Sigmoid colon (tissue), 7 donors: ENCODE data around the gene ZC3H10. TPM values are rescaled to one million over a fixed set of nuclear protein-coding genes. Genes with fewer than 3 reads are reported as not detected.
A peak's percentile ranks its signal among the peaks of the same experiment; 100 is the strongest.

Experiments
- DNase-seq: peaks from one replicate; pipeline ENCODE4 v3.0.0-alpha.2; 2019
- H3K27ac ChIP-seq, 4 donors: fragments of 200-600 bp; sonication (generic); one replicate each; pipeline ENCODE4 v1.5.1; 2016 to 2019; ENCODE audit warnings: mild to moderate bottlenecking in 1 of 4
- H3K27me3 ChIP-seq, 3 donors: fragments of 200-600 bp; sonication (generic); one replicate each; pipeline ENCODE4 v1.5.1; 2019; ENCODE audit warnings: mild to moderate bottlenecking in 1 of 3
- H3K36me3 ChIP-seq, 4 donors: fragments of 200-600 bp; sonication (generic); one replicate each; pipeline ENCODE4 v1.5.1; 2016 to 2019
- H3K4me1 ChIP-seq, 4 donors: fragments of 200-600 bp; sonication (generic); one replicate each; pipeline ENCODE4 v1.5.1; 2017 to 2019
- H3K4me3 ChIP-seq, 4 donors: fragments of 200-600 bp; sonication (generic); one replicate each; pipeline ENCODE4 v1.5.1; 2017 to 2019; ENCODE audit warnings: mild to moderate bottlenecking in 2 of 4, moderate library complexity in 1 of 4
- H3K9me3 ChIP-seq, 4 donors: fragments of 200-600 bp in 3 of 4; sonication (generic) in 3 of 4; one replicate each; pipeline versions ENCODE4 v1.5.1 to v1.6.1; 2013 to 2019
- CTCF ChIP-seq, 4 experiments: fragments of 450-650 bp in 3 of 4; fragments of 200-600 bp in 1 of 4; IDR thresholded peaks; one replicate each; pipeline ENCODE4 v1.5.1; 2016 to 2019; ENCODE audit warnings: antibody characterized with exemption in 4 of 4, mild to moderate bottlenecking in 3 of 4, moderate library complexity in 2 of 4
- EP300 ChIP-seq, 4 donors: sonication (generic); formaldehyde crosslinking; IDR thresholded peaks; one replicate each; pipeline ENCODE4 v1.6.1; 2017; ENCODE audit warnings: antibody characterized with exemption in 4 of 4
- POLR2A ChIP-seq, 2 donors: fragments of 450-650 bp; IDR thresholded peaks; one replicate each; pipeline ENCODE4 v1.6.1; 2016; ENCODE audit warnings: antibody characterized with exemption in 2 of 2, mild to moderate bottlenecking in 2 of 2, moderate library complexity in 2 of 2
- POLR2AphosphoS5 ChIP-seq, 4 donors: sonication (generic); formaldehyde crosslinking; IDR thresholded peaks; one replicate each; pipeline ENCODE4 v1.6.1; 2017; ENCODE audit warnings: antibody characterized with exemption in 4 of 4
- WGBS, 2 donors: extraction: QIAGEN DNeasy Blood & Tissue Kit; methylation state at CpG; one replicate each; pipeline ENCODE4 v1.1.7; 2013; 5-methylcytosine and 5-hydroxymethylcytosine counted together
- intact Hi-C: fragments of 100-400 bp; cut with DNase I; formaldehyde crosslinking; loops from one replicate; pipeline ENCODE4 v1.15.1; 2023
- polyA plus RNA-seq, 3 donors: library from polyadenylated mRNA; stranded (reverse); fragments of 200-250 nt; gene quantifications; one replicate each; pipeline ENCODE4 v1.2.3, GENCODE V29; 2013
- total RNA-seq, 4 donors: library from RNA; depleted of rRNA; stranded (reverse); fragments of >200 nt; gene quantifications; one replicate each; pipeline ENCODE4 v1.1.0, GENCODE V29; 2016
- donor health status: healthy with polysubstance abuse.
- donor health status: Bipolar disorder and iron deficiency.
- donor health status: healthy.

Gene ZC3H10
- total and polyA plus RNA-seq, 7 donors = 1.2 to 6.9 (median 3.9) TPM

DNA sequence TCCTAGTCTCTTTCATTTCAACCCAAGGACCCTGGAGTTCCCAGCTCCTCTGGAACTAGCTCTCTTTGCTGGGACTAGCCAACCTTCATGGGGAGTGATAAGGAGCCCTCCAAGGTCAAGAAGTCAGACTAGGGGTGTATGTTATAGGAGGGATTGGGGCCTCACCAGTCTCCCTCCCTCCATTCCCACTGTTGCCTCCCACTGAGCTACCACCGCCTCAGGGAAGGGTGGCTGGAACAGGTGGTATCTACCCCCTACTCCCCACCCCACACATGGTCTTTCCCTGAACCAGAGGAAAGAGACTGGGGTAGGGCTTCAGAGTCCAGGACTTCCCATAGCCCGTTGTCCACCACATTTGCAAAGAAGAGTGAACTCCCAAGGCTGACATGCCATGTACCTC lies 35.7 kb upstream of the ZC3H10 start:
- H3K9me3 ChIP-seq = no peaks in the 10 kb centered on the region
- TF ChIP-seq EP300 (IDR thresholded peaks at IDR 0.05) (no peak), POLR2A (IDR thresholded peaks at IDR 0.05) (no peak), CTCF (IDR thresholded peaks at IDR 0.05) (no peak), POLR2AphosphoS5 (IDR thresholded peaks at IDR 0.05) (no peak)
- WGBS, 2 donors = 30 to 69% methylated on average over 2 of the region's 2 CpGs
- intact Hi-C loops = loop anchor here (5.0 kb wide), 1 partner anchor 35 kb away; no protein-coding TSS in a partner anchor
- peak; percentile 5 for DNase-seq
- H3K4me3 ChIP-seq = no peak overlapping the region
- H3K27ac ChIP-seq = peak overlapping the region in 2 of 4 donors; percentile 56 to 76
- no peaks in the 10 kb centered on the region for H3K36me3 ChIP-seq
- peaks cover 0 to 22% (median 18%) of the 10 kb centered on the region in 4 donors for H3K4me1 ChIP-seq
- H3K27me3 ChIP-seq = peaks cover 0 to 14% (median 3%) of the 10 kb centered on the region in 3 donors

- no peak for TF ChIP-seq EP300 (IDR thresholded peaks at IDR 0.05)
- peak in 2 of 4 donors; percentile 38 to 46 for TF ChIP-seq POLR2AphosphoS5 (IDR thresholded peaks at IDR 0.05)
- H3K36me3 ChIP-seq = no peaks in the 10 kb centered on the region
- no peaks in the 10 kb centered on the region for H3K9me3 ChIP-seq
- peaks cover 0 to 14% (median 3%) of the 10 kb centered on the region in 3 donors for H3K27me3 ChIP-seq
- no peak for DNase-seq
- peak overlapping the region in 2 of 4 donors; percentile 56 to 76 for H3K27ac ChIP-seq
- intact Hi-C loops = loop anchor here (5.0 kb wide), 1 partner anchor 36 kb away; no protein-coding TSS in a partner anchor
- peaks cover 0 to 22% (median 18%) of the 10 kb centered on the region in 4 donors for H3K4me1 ChIP-seq
- no peak overlapping the region for H3K4me3 ChIP-seq
- WGBS, 2 donors = 21 to 61% methylated on average over 3 of the region's 3 CpGs
These were observed 35.1 kb upstream of the ZC3H10 start for GRCh38 chr12:56082967-56083366.

DNA sequence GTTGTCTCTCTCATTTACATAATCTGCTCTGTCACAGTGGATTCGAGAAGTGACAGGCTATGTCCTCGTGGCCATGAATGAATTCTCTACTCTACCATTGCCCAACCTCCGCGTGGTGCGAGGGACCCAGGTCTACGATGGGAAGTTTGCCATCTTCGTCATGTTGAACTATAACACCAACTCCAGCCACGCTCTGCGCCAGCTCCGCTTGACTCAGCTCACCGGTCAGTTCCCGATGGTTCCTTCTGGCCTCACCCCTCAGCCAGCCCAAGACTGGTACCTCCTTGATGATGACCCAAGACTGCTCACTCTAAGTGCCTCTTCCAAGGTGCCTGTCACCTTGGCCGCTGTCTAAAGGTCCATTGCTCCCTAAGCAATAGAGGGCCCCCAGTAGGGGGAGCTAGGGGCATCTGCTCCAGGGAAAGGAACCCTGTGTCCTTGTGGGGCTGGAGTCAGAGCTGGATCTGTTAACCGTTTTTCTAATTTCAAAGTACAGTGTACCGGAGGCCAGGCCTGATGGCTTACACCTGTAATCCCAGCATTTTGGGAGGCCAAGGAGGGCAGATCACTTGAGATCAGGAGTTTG lies 33.0 kb upstream of the ZC3H10 start:
- intact Hi-C loops = loop anchor here (5.0 kb wide), 1 partner anchor 38 kb away; no protein-coding TSS in a partner anchor
- H3K27ac ChIP-seq = peak overlapping the region in 2 of 4 donors; percentile 2 to 49
- peaks cover 0 to 12% (median 3%) of the 10 kb centered on the region in 3 donors for H3K27me3 ChIP-seq
- no peaks in the 10 kb centered on the region for H3K36me3 ChIP-seq
- WGBS, 2 donors = 85 to 86% methylated on average over 15 of the region's 15 CpGs
- no peak for DNase-seq
- no peak overlapping the region for H3K4me3 ChIP-seq
- H3K4me1 ChIP-seq = peaks cover 0 to 7% (median 5%) of the 10 kb centered on the region in 4 donors
- H3K9me3 ChIP-seq = no peaks in the 10 kb centered on the region
- TF ChIP-seq POLR2A (IDR thresholded peaks at IDR 0.05) (no peak), EP300 (IDR thresholded peaks at IDR 0.05) (no peak)

GRCh38 chr12:56086096-56086495 lies 32.0 kb upstream of the ZC3H10 start:
- no peak for DNase-seq
- Histone ChIP-seq H3K9me3 (no peaks in the 10 kb centered on the region), H3K4me3 (no peak overlapping the region), H3K27ac (no peak overlapping the region), H3K36me3 (no peaks in the 10 kb centered on the region), H3K27me3 (peaks cover 0 to 1% (median 0%) of the 10 kb centered on the region in 3 donors), H3K4me1 (no peaks in the 10 kb centered on the region)
- WGBS, 2 donors = 61 to 84% methylated on average over 3 of the region's 3 CpGs
- TF ChIP-seq POLR2AphosphoS5 (IDR thresholded peaks at IDR 0.05) = no peak
- TF ChIP-seq POLR2A (IDR thresholded peaks at IDR 0.05) = no peak
- TF ChIP-seq EP300 (IDR thresholded peaks at IDR 0.05) = no peak
- TF ChIP-seq CTCF (IDR thresholded peaks at IDR 0.05) = no peak
- intact Hi-C loops = no loop called here

DNA sequence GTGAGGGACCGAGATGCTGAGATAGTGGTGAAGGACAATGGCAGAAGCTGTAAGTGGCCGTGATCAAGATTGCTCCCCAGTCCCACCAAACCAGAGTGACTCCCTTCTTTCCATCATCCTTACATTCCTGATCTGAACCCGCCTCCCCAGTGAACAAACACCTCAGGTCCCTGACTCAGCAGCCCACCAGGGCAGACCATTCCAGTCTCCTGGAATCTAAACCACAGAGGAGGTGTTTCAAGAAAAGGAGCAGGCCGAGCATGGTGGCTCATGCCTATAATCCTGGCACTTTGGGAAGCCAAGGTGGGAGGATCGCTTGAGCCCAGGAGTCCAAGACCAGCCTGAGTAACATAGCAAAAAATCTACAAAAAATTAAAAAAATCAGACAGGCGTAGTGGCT lies 31.5 kb upstream of the ZC3H10 start:
- Histone ChIP-seq H3K4me3 (no peak overlapping the region), H3K36me3 (no peaks in the 10 kb centered on the region), H3K4me1 (no peaks in the 10 kb centered on the region), H3K27ac (no peak overlapping the region), H3K27me3 (no peaks in the 10 kb centered on the region), H3K9me3 (no peaks in the 10 kb centered on the region)
- 75 to 84% methylated on average over 6 of the region's 6 CpGs for WGBS, 2 donors
- no peak for DNase-seq
- intact Hi-C loops = no loop called here
- TF ChIP-seq POLR2AphosphoS5 (IDR thresholded peaks at IDR 0.05) (no peak), POLR2A (IDR thresholded peaks at IDR 0.05) (no peak), CTCF (IDR thresholded peaks at IDR 0.05) (no peak), EP300 (IDR thresholded peaks at IDR 0.05) (no peak)
